ENCODE data around the gene OR6C65.

OR6C65 gene

DNA sequence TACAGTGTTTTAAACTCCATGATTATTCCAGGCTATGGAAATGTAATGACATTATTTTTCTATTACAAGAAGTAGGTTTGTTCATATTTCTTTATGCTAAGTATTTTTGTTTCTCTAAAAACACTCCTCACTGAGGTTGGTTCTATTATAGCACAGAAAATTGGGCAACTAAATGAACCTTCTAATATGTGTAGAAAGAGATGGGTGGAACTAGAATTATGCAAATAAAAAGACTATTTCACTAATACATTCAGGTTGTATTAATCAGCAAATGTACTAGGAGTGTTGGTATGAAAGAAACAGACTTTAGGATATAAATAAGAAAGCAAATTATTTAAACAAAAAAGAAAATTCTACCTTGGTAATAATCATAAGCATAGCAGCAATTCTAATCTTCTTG lies 48.5 kb downstream of the OR6C65 start:
- no peak for DNase-seq

Data from islet precursor cell (in vitro differentiated cells).